Measurements from ENCODE around the gene AMOTL2.

AMOTL2 gene

DNA sequence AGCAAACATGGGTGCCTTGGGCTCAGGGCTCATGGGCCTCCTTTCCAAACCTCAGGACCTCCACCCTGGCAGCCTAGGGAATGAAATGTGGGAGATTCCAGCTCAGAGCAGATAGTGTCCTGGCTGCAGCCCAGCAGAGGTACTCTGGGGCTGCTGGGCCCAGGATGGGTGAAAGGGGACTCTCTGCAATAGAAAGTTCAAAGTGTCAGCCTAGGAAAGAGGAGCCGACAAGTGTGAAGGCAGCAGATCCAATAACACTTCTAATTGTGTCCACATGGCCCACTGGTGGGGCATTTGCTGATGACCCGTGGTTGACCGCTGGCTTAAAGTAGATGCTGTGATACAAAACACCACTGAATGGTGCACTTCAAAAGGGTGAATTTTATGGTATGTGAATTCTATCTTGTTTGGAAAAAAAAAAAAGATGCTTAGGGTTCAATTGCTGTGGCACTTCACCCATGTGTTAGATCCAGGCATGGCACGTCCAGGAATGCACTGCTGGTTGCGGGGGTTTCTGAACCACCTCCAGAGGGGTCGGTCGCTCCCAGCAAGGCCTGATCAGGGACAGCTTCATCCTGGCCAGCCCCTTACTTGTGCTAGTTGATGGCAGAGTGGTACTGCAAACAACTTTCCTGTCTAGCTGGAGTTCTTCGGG, 20.9 kb downstream of the AMOTL2 start:
- no peak for DNase-seq (ENCODE audit: low read depth, low spot score)

DNA sequence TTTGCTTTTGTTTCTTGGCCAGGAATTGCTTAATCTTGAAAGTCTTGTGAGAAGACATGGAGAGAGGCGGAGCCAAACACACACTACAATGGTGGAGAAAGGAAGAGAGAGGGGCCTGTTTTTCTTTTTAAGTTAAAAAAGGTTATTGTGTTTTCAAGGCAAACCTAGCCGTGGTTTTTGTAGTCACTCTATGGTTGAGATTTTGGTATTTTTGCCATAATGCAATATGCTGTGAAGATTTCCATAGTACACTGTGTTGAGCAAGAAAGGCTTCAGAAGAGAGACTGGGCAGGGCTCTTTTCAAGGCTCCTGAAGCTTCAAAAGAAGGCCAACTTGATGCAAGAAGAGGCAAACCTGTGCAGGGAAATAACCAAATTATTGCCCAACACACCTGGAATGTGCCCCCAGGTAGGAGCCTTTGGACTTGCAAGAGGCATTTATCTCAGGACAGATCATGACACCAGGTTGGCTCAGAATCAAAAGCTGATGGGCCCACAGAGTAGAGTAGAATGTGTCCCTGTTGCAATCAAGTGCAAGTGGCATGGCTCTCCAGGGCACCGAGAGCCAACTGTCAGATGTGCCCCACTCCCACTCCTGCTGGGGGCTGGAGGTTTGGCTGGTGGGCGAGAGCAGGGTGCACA, 22.1 kb downstream of the AMOTL2 start:
- no peak for DNase-seq (ENCODE audit: low read depth, low spot score)

DNA sequence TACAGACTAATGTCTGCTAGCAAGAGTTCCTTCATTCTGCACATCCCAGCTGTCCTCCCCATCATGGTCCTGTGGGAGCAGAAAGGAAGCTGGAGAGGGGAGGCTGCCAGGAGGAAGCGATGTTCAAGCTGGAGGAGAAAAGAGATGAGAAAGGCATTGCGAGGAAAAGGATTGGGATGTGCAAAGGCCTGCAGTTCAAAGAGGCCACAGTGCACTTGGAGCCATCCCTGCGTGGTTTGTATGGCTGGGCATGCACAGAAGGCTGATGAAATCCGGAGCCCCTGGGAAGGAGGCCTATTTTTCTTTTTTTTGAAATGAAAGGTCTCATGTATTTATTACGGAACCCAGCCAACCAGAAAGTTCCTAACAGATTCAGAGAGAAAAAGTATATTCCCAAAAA, 22.8 kb downstream of the AMOTL2 start:
- DNase-seq (ENCODE audit: low read depth, low spot score) = no peak

DNA sequence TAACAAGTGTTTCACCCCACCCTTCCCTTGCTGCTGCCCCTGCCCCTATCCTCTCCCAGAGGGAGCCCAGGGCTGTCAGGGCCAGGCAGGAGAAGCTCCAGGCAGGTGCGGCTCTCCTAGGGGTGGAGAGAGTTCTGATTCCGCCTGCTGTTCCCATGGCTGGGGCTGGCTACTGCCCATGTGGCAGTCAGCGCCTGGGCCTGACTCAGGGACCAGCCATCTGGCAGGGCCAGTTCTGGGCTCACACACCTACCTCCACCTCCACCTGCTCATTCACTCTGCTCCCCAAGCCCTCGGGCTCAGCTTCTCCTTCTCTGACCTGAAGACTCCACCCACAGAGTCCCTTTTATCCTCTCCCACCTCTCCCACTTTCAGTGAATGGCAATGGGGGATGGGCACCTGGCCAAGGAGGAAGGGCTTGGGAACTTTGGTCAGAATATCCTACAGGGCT, 23.4 kb downstream of the AMOTL2 start:
- no peak for DNase-seq (ENCODE audit: low read depth, low spot score)

DNA sequence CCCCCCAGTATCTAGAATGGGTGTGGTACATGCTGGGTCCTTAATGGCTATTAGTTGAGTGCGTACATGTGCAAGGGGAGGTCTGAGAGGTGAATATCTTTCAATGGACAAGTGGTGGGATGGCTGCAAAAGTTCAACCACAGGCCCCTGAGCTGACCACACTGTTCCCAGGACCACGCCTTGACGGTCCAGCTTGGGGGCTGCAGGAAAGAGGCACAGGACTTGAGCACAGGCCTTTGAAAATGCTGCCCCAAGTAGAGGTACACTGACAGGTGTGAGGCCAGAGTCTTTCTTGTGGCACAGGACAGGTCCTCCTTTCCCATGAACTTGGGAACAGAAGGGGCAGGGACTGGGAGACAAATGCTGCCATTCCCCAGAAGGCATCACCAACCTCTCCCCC, 24.0 kb downstream of the AMOTL2 start:
- DNase-seq (ENCODE audit: low read depth, low spot score) = no peak

DNA sequence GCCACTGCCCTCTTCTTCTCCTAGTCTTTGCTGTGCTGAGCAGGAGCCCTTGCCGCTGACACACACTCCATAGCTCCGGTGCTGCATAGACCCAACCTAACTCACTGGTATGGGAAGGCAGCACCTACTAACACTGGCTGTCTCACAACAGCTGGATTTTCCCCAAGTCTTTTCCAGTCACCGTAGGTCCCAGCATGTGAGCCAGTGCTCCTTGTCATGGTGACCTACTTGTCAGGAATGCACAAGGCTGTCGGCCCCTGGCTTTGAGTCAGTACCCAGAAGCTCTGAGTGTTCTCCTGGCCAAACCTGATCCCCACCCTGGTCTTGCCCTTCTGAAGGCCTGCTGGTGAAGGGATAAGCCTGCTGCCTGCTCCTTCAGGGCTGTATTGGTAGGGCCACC, 25.7 kb downstream of the AMOTL2 start:
- no peak for DNase-seq (ENCODE audit: low read depth, low spot score)

DNA sequence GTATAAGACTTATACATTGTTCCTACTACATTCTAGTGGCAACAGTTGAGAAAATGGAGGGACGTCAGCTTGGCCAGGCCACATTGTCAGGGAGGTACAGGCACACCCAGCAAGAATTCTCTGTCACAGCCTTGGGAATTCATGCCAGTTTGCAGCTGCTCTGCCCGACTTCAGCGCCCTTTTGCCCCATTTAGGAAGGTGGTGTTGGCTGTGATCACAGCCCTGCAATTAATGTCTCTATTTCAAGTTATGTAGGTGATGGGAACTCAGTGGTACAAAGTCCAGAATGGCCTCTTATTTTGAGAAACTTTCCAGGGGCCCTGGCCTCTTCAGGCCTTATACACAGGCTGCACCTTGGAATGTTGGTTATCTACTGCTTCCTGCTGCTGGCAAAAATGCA, 26.7 kb downstream of the AMOTL2 start:
- DNase-seq (ENCODE audit: low read depth, low spot score) = no peak

DNA sequence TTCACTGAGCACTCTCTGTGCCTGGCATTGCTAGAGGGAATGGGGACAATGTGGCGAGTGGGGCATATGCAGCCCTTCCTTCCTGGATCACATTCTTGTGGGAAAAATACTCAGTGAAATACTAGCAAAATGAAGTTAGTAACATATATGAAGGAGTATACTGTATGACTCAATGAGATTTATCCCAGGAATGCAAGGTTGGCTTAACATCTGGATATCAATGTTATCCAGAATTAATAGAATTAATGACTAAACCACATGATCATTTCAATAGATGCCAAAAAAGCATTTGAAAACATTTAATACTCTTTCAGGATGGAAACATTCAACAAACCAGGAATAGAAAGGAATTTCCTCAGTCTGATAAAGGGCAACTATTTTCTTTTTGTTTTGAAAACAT, 27.5 kb downstream of the AMOTL2 start:
- DNase-seq (ENCODE audit: low read depth, low spot score) = no peak

DNA sequence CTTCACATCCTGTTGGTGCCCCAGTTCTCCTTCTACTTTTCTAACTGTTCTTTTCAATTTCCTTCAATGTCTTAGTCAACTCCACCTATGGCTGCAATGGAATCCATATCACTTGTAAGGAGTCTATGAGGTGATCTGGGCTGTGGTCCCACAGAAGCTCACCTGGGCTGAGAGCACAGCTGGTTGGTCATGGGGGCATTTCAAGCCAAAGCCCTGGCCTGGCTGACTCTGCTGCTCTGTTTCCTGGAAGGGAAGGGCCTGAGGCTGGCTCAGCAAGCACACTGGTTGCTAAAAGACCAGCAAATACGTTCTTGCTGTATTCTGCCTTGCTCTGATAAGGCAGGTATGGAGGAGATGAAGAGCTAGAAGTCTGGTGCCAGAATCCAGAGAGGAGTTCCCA, 29.0 kb downstream of the AMOTL2 start:
- DNase-seq (ENCODE audit: low read depth, low spot score) = no peak

DNA sequence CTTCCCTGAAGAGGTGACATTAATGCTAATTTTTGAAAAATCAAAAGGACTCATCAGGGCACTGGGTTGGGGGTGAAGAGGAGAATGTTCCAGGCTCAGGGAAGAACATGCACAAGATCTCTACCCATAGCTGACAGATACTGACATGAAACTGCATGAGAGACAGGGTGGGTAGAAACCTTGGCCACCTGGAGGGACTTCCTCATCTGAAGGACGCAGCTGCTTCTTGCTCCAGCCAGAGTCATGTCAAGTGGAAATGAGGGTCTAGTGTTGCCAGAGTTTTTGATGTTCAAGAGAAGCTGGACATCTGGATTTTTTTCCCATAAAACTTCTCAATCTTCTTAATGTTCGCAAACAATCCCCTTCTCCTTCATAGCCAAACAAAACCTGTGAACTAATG, 29.7 kb downstream of the AMOTL2 start:
- no peak for DNase-seq (ENCODE audit: low read depth, low spot score)

DNA sequence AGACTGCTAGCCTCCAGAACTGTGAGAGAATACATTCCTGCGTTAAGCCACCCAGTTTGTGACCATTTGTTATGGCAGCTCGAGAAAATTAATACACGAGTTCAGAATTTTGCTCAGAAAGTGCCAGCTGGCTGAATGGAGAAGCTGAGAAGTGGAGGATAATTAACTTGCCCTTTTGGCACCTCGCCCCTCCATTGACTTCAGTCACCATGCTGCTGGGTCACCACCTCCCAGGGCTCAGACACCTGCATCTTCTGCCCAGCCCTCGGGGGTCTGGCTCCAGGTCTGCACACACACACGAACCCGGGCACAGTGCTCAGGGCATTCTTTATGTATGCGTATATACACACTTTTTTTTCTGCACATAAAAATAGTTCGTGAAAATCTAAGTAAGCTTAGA, 32.0 kb downstream of the AMOTL2 start:
- DNase-seq (ENCODE audit: low read depth, low spot score) = no peak

DNA sequence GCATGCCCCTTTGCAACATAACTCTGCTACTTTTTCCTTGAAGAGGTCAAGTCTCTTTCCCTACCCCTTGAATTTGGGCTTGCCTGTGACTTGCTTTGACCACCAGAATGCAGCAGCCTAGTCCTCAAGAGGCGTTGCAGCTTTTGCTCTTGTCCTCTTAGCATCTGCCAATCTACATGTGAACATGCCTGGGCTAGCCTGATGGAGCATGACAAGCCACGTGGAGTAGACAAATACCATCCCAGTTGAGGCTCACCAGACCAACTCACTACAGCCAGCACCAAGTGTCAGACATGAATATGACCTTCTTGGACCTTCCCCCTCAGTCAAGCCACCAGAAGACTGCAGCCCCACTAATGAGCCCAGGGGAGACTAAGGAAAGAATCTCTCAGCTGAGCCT, 32.9 kb downstream of the AMOTL2 start:
- no peak for DNase-seq (ENCODE audit: low read depth, low spot score)

DNA sequence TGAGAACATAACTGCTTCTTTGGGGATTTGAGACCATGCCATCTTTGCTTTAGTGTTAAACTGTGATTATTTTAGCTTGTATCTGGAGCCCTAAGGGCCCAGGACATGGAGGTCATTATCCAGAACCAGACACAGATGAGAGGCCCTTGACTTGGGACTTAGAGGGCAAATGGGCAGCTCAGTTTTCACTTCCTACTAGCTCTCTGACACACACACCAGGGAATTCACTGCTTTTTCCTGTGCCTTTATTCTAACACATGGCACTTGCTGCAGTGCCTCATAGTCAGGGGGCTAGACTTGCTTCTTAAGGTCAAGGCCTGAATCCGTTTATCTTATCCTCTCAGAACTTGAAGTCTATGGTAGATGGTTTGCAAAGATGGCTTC, 33.3 kb downstream of the AMOTL2 start:
- no peak for DNase-seq (ENCODE audit: low read depth, low spot score)

DNA sequence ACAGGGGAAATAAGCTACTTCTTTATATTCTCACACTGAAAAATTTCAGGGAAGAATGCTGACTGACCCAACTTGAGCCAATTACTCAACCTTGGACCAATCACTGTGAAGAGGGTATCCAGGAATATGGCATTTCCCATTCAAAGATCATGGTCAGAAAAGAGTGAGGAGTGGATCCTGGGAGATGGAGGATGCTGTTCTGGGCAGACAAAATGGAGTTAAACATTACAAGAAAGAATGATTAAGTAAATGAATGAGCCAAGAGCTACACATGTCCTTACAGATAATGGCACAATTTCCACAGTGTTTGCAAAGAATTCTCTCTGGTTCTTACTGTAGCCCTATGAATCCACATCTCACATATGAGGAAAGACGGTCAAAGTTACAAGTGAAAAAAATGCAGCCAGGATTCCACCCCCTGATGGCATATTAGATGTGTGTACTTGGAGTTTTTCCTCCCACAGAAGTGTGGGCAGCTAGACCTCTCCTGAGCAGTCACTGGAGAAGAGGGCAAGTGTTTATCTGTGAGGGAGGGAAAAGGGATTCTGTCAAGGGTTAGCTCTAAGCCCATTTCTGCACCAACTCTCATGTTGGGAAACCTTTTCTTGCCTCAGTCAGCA, 33.8 kb downstream of the AMOTL2 start:
- no peak for DNase-seq (ENCODE audit: low read depth, low spot score)

DNA sequence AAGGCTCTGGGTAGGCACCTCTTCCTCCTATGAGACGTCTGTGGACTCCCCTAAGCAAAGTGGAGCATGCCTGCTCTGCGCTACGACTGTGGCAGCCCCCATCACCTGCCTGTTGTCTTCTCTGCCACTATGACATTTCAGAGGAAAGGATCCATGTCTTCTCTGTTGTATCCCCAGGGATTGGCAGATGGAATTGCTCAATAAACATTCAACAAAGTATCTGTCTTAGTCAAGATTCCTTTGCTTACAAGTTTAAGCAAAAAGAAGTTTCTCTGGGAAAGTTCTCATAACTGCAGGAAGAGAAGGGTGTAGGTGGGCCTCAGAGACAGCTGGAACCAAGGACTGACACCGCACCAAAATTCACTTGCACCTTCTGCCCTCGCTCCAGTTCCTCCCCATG, 34.3 kb downstream of the AMOTL2 start:
- no peak for DNase-seq (ENCODE audit: low read depth, low spot score)

DNA sequence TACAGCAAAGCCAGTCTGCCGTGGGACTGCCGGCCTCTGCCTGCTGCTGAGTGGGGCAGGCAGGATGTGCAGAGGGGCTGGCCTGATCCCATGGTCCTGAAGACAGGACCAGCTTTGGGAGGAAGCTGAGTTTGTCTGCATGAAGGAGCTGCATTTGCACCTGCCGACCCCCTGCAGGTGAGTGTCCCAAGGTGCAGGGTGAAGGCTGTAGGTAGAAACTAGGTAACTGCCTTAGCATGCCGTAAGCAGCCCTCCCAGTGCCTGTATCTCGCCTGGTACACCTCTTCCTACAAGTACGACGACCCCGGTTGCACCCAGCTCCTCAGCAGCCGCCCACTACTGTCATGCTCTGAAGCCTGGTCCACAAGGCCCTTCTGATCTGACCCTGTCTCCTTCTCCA, 34.9 kb downstream of the AMOTL2 start:
- DNase-seq (ENCODE audit: low read depth, low spot score) = no peak

DNA sequence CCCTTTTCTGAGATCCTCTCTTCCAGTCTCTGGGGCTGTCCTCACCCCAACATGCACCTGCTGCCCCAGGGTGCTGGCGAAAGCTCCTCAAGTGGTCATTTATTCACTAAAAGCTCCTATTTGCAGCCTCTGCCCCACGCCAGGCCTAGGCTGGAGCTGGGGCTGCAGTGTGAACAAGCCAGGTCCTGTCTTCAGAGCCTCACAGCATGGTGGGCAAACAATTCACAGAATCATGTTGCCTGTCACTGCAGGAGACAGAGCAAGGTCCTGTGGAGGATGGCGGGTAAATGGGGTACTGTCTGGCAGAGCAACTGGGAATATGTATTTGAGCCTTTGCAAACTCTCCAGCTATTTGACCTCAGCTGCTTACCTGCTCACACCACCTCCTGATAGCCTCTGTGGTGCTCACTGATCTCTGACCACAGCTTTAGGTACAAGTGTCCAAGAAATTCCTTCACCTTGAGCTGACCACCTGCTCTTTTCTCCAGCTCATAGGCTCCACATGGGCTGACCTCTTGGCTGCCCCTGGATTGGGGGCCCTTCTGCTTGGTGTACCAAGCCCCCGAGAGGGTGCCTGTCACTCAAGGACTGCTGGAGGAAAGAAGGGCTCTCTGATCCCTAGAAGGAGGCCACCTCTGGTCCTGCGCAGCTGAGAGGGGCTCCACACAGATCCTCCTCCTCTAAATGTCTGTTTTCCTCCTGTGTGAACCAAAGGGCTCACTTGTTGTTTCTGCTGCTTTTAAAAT, 35.6 kb downstream of the AMOTL2 start:
- DNase-seq (ENCODE audit: low read depth, low spot score) = no peak

DNA sequence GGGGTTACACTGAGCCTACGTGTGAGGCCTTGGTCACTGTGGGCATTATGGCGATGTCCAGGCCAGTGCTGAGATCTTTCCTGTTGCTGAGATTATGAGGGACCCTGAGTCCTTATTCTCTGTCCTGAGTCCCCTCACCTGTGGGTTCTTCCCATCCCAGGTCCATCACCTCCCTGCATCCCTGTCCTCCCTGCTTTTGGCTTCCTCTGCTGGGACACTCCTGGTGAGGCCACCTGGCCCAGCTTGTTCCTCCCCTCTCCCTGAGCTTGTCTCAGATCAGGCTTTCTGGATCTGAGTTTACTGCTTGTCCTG, 36.1 kb downstream of the AMOTL2 start:
- no peak for DNase-seq (ENCODE audit: low read depth, low spot score)

DNA sequence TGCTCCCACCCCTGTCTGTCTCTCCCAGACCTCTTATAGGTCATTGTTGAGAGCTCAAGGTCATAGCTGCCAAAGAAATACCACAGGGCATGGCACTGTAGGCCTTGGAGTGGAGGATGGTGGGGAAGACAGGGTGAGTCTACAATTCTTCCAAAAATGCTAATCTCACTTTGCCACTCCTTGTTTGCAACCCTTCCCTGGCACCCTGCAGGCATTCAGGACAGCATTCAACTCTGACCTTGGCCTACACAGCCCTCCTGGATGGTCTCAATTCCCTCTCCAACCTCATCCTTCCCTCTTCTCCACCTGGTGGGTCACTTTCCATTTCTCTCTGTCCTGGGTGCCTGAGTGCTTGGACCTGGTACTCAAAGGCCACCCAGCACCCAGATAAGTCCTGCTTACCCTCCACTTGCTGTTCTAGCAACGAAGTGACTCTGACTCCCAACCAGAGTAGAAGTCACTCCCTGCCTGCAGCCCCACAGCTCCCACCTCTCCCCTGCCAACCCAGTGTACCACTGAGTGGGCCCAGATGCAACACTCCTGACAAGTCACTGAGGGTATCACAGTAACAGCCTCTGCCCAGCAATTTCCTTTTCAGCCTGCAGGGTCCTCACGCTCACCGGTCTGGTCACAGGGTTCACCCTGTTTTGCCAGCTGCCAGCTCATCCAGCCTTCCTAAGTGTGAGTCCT, 36.6 kb downstream of the AMOTL2 start:
- no peak for DNase-seq (ENCODE audit: low read depth, low spot score)

DNA sequence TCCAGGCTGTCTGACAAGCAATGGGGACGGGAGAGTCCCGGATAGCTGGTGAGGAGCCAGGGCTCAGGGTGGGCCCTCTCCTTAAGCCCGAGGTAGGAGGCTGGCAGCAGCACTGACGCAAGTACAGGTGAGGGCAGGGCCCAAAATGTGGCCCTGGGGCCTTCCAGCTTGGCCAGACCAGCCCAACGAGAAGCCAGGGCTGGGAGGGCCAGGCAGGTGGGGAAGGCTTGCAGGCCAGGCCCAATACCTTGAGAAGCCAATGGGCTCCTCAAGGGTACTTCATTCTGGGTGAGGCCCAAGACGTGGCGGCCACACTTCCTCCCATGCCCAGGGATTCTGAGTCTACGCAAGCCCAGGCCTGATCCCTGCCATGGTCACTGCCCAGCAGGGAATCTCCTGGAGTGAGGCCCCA, 37.2 kb downstream of the AMOTL2 start:
- no peak for DNase-seq (ENCODE audit: low read depth, low spot score)

DNA sequence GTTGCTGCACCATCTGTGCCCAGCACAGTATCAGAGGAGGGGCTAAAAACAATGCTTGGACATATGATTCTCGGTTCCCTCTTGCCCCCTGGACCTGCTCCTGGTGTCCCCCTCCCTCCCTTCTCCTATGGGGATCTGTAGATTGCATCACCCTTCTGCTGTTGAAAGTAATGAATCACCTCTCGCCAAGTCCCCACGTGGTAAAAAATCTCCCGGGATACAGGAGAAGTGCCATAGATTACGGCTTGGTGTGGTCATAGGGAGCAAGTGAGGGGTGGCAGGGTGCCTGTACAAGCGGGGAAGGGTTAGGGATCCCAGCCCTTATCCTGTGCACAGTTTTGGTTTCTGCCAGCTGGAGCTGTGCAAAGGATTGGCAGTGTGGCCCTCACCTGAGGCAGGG, 37.7 kb downstream of the AMOTL2 start:
- DNase-seq (ENCODE audit: low read depth, low spot score) = no peak

DNA sequence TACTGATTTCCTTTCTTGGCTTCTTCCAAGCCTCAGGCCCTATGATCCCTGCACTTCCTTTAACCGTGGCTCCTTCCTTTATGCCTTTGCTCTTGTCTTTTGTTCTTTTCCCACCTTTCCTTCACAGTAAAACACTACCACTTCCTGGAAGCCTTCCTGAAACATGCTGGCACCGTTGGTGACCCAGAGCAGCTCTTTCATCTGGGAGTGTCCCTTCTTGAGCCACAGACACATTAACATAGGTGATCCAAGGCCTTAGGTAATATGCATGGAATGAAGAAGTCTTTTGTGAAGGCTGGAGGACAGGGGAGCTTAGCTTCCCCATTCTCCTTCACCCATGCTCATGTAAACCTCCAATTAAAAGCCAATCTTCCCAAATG, 39.4 kb downstream of the AMOTL2 start:
- DNase-seq (ENCODE audit: low read depth, low spot score) = no peak
